Esophagus squamous epithelium (tissue), 5 donors: ENCODE measurements around the gene DDX51. TPM values are rescaled to one million over a fixed set of nuclear protein-coding genes. Genes with fewer than 3 reads are reported as not detected.

ENCODE experiments used
- DNase-seq: peaks from one replicate; lab custom pipeline; 2025; lab: John Stamatoyannopoulos, UW
- H3K27ac ChIP-seq, 4 donors: fragments of 200-600 bp; sonication (generic); one replicate each; pipeline ENCODE4 v1.5.1; 2016 to 2019; ENCODE audit warnings: mild to moderate bottlenecking in 1 of 4
- H3K27me3 ChIP-seq, 4 donors: fragments of 200-600 bp; sonication (generic); 1 replicate in 3 of 4; 2 replicates in 1 of 4; pipeline versions ENCODE4 v1.5.1 to v1.6.0; 2017 to 2021; ENCODE audit warnings: antibody characterized with exemption in 1 of 4
- H3K36me3 ChIP-seq, 3 donors: fragments of 200-600 bp; sonication (generic); one replicate each; pipeline ENCODE4 v1.5.1; 2016 to 2019
- H3K4me1 ChIP-seq, 3 donors: fragments of 200-600 bp; sonication (generic); one replicate each; pipeline ENCODE4 v1.5.1; 2017 to 2019
- H3K4me3 ChIP-seq, 4 donors: fragments of 200-600 bp; sonication (generic); 1 replicate in 3 of 4; 2 replicates in 1 of 4; pipeline ENCODE4 v1.5.1; 2016 to 2019; ENCODE audit warnings: mild to moderate bottlenecking in 2 of 4, moderate library complexity in 1 of 4
- H3K9me3 ChIP-seq, 3 donors: fragments of 200-600 bp; sonication (generic); one replicate each; pipeline ENCODE4 v1.5.1; 2016 to 2019
- POLR2A ChIP-seq, 4 donors: fragments of 450-650 bp; IDR thresholded peaks; one replicate each; pipeline ENCODE4 v1.6.1; 2017; ENCODE audit warnings: antibody characterized with exemption in 4 of 4, mild to moderate bottlenecking in 4 of 4, moderate library complexity in 3 of 4
- WGBS, 2 donors: methylation state at CpG; one replicate each; pipeline ENCODE4 v1.1.5; 2018; 5-methylcytosine and 5-hydroxymethylcytosine counted together
- intact Hi-C: fragments of 100-400 bp; cut with DNase I; formaldehyde crosslinking; loops from one replicate; pipeline ENCODE4 v1.15.0; 2022
- total RNA-seq, 4 donors: library from RNA; depleted of rRNA; stranded (reverse); fragments of >200 nt; gene quantifications; one replicate each; pipeline ENCODE4 v1.1.0, GENCODE V29; 2016
- TF ChIP-seq, protein P1 (sequence below), 6 experiments: fragments of 450-650 bp in 4 of 6; fragments of 200-600 bp in 2 of 6; sonication (generic) in 2 of 6; IDR thresholded peaks; one replicate each; pipeline ENCODE4 v1.5.1; 2016 to 2019; ENCODE audit warnings: antibody characterized with exemption in 6 of 6, mild to moderate bottlenecking in 4 of 6, moderate library complexity in 4 of 6
- donor health status: DM: yes; HTN: yes; CAD: no.

The DDX51 gene
- total RNA-seq, 4 donors from 2014 or later = 8.9 to 15.3 (median 11.0) TPM

DNA sequence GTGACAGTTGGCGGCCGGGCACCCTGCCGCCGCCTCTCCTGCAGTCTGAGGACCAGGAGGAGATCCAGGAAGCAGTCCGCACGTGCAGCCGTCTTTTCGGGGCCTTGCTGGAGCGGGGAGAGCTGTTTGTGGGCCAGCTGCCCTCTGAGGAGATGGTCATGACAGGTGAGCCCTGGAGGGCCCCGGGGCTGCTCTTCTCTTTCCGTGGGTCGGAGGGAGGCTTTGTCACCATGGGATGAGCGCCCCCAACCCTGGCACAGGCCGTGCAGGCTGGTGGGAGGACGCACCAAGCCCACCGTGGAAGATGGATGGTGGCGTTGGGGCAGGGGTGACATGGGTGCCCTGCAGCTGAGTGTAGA lies 670 bp upstream of the DDX51 start:
- intact Hi-C loops = no loop called here
- H3K4me3 ChIP-seq = peak overlapping the region; percentile 81 to 99 (median 92)
- H3K4me1 ChIP-seq = peaks cover 20 to 43% (median 23%) of the 10 kb centered on the region in 3 donors
- peaks cover 24 to 61% (median 33%) of the 10 kb centered on the region in 3 donors for H3K36me3 ChIP-seq
- H3K27me3 ChIP-seq = no peaks in the 10 kb centered on the region
- H3K27ac ChIP-seq = peak overlapping the region; percentile 87 to 97 (median 92)
- TF ChIP-seq POLR2A (IDR thresholded peaks at IDR 0.05) = no peak
- TF ChIP-seq, protein P1, sequence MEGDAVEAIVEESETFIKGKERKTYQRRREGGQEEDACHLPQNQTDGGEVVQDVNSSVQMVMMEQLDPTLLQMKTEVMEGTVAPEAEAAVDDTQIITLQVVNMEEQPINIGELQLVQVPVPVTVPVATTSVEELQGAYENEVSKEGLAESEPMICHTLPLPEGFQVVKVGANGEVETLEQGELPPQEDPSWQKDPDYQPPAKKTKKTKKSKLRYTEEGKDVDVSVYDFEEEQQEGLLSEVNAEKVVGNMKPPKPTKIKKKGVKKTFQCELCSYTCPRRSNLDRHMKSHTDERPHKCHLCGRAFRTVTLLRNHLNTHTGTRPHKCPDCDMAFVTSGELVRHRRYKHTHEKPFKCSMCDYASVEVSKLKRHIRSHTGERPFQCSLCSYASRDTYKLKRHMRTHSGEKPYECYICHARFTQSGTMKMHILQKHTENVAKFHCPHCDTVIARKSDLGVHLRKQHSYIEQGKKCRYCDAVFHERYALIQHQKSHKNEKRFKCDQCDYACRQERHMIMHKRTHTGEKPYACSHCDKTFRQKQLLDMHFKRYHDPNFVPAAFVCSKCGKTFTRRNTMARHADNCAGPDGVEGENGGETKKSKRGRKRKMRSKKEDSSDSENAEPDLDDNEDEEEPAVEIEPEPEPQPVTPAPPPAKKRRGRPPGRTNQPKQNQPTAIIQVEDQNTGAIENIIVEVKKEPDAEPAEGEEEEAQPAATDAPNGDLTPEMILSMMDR (IDR thresholded peaks at IDR 0.05) = no peak
- no peak for DNase-seq
- 20% methylated on average over 1 of the region's 17 CpGs; no CpG with 5 or more reads in 1 of the 2 donors for WGBS, 2 donors
- no peaks in the 10 kb centered on the region for H3K9me3 ChIP-seq

DNA sequence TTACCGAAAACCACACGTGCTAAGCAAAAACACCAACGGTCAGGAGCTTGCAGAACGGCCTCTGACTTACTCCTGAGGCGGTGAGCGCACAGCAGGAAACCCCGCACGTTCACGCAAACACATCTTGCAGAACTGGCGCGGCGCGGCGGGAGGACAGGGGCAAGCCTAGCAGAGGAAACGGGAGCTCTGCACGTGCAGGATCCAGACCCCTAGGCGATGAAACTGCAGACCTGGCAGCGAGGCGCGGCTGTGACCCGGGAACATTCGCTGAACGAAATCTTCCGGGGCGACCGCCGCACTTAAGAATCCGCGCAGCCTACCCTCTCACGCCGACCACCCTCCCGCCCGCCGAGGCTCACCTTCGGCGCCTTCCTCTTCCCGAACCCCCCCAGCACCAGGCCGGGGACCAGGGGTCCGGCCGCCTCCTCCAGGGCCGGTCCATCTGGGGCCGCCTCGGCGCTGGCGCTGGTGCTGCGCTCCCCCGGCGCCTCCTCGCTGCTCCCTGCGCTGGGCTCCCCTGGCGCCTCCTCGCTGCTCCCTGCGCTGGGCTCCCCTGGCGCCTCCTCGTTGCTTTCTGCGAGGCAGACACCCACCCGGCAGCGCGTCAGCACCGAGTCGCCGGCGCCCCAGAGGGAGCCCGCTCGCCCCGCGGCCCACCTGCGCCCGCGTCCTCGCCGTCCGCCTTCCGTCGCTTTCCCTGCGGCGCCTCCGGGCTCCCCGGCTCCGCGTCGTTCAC lies 615 bp downstream of the DDX51 start:
- Histone ChIP-seq H3K4me1 (peaks cover 20 to 43% (median 23%) of the 10 kb centered on the region in 3 donors), H3K27ac (peak overlapping the region; percentile 56 to 97 (median 92)), H3K27me3 (no peaks in the 10 kb centered on the region), H3K36me3 (peaks cover 30 to 68% (median 41%) of the 10 kb centered on the region in 3 donors), H3K9me3 (no peaks in the 10 kb centered on the region), H3K4me3 (peak overlapping the region; percentile 81 to 99 (median 92))
- WGBS, 2 donors = 0% methylated on average over 11 of the region's 82 CpGs; no CpG with 5 or more reads in 1 of the 2 donors
- no peak for DNase-seq
- TF ChIP-seq, protein P1 (IDR thresholded peaks at IDR 0.05) = no peak
- TF ChIP-seq POLR2A (IDR thresholded peaks at IDR 0.05) = no peak
- intact Hi-C loops = no loop called here

DNA sequence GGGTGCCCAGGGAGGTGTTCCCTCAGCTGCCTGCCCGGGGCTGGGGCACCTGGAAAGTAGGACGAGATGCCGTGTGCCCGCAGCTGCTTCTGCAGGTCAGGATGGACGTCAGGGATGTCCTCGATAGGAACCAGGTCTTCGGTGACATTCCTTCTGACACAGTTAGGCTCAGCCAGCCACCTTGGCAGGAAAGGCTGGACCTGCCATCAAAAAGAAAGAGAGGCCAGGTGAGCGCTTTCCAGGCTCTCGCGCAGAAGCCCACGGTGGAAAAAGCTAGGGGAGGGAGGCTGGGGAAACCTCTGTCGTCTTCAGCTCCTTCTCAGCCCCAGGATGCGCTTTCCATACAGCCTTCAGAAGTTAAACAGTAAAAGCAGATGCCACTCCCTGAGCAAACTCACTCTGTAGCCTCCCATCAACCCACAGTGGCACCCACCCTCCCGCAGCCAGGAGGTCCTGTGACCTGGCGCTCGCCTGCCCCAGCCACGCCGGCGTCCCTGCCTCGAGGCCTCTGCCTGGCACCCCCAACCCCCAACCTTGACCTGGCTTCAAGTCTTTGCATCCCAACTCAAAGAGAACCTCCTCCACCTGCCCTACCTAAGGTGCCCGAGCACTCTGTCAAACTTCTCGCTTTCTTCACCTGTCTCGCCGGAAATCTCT lies 1.3 kb downstream of the DDX51 start:
- Histone ChIP-seq H3K27me3 (no peaks in the 10 kb centered on the region), H3K9me3 (no peaks in the 10 kb centered on the region), H3K4me1 (peaks cover 20 to 43% (median 23%) of the 10 kb centered on the region in 3 donors), H3K4me3 (peak overlapping the region; percentile 81 to 99 (median 92)), H3K27ac (peak overlapping the region in 2 of 4 donors; percentile 95 to 97), H3K36me3 (peaks cover 30 to 68% (median 41%) of the 10 kb centered on the region in 3 donors)
- intact Hi-C loops = no loop called here
- no peak for DNase-seq
- TF ChIP-seq, protein P1 (IDR thresholded peaks at IDR 0.05) = no peak
- TF ChIP-seq POLR2A (IDR thresholded peaks at IDR 0.05) = no peak
- WGBS, 2 donors = 76 to 81% methylated on average over 10 of the region's 24 CpGs

DNA sequence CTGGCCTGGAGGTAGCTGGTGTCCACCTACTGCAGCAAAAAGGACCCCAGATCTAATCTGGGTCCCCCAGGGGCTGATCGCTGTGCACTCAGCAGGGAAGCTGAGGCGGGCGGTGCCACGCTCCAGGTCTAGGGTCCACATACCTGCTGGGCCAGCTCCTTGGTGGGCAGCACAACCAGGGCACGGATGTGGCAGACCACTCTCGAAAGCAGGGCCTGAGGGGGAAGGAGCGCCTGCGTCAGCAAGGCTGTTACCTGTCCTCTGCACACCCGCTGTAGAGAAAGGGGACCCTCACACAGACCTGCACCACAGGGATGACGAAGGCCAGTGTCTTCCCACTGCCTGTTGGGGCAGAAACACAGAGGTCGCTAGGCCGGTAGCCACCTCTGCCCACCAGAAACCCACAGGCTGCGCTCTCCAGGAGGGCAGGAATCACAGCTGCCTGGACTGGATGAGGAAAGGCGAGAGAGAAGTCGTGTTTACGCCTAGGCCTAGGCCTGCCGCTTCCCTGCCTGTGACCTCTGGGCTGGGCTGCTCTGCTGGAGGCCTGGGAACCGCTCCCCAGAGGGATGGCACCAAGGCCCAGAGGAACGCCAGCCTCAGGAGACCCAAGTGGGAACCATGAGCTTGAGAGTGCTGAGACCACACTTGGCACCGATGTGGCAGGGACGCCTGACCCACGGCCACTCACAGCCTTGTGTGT lies 2.0 kb downstream of the DDX51 start:
- H3K9me3 ChIP-seq = no peaks in the 10 kb centered on the region
- H3K4me1 ChIP-seq = peaks cover 20 to 39% (median 23%) of the 10 kb centered on the region in 3 donors
- intact Hi-C loops = no loop called here
- peaks cover 30 to 66% (median 37%) of the 10 kb centered on the region in 3 donors for H3K36me3 ChIP-seq
- TF ChIP-seq, protein P1 (IDR thresholded peaks at IDR 0.05) = no peak
- TF ChIP-seq POLR2A (IDR thresholded peaks at IDR 0.05) = no peak
- no peak overlapping the region for H3K27ac ChIP-seq
- DNase-seq = no peak
- no peaks in the 10 kb centered on the region for H3K27me3 ChIP-seq
- 85 to 100% methylated on average over 4 to 8 of the region's 22 CpGs for WGBS, 2 donors
- H3K4me3 ChIP-seq = no peak overlapping the region
